Measurements from ENCODE around the gene COMMD6. TPM values are rescaled to one million over a fixed set of nuclear protein-coding genes. Genes with fewer than 3 reads are reported as not detected.

COMMD6 gene
- total and polyA plus RNA-seq, 2 of the 13 experiments (the other 11 are each of a cell fraction or from before 2014, with no cell fraction given) = 97.0 to 164 TPM

GRCh38 chr13:75482070-75482819 is 55.4 kb downstream of the COMMD6 start, which contains the start of gene TBC1D4 (continued):
- TF ChIP-seq NR2C2 (CRISPR knock-in tag; IDR thresholded peaks at IDR 0.05; ENCODE audit: borderline replicate concordance) (0 out of 2 replicates have a peak, but pooled peaks have one; percentile 18), ZBTB38 (CRISPR knock-in tag; IDR thresholded peaks at IDR 0.05) (no peak), ATAD3A (CRISPR knock-in tag; IDR thresholded peaks at IDR 0.05) (no peak), ZNF414 (CRISPR knock-in tag; IDR thresholded peaks at IDR 0.05) (0 out of 2 replicates have a peak, but pooled peaks have one; percentile 58), NONO (IDR thresholded peaks at IDR 0.05) (no peak), NONO (CRISPR knock-in tag; conservative IDR thresholded peaks at IDR 0.05) (peak; percentile 58), ZNF574 (CRISPR knock-in tag; IDR thresholded peaks at IDR 0.05) (peak; percentile 75), ZNF256 (CRISPR knock-in tag; conservative IDR thresholded peaks at IDR 0.05) (no peak), ZNF510 (CRISPR knock-in tag; IDR thresholded peaks at IDR 0.05; ENCODE audit: low read depth) (no peak), DBP (CRISPR knock-in tag; IDR thresholded peaks at IDR 0.05; ENCODE audit: not compliant biosample characterization) (no peak), NR3C1 (CRISPR knock-in tag; IDR thresholded peaks at IDR 0.05) (no peak), SMARCC2 (IDR thresholded peaks at IDR 0.05) (no peak), ZBTB3 (CRISPR knock-in tag; IDR thresholded peaks at IDR 0.05; ENCODE audit: borderline replicate concordance, low read depth) (no peak), ZNF777 (CRISPR knock-in tag; IDR thresholded peaks at IDR 0.05) (no peak), ZNF879 (CRISPR knock-in tag; IDR thresholded peaks at IDR 0.05) (no peak), SP2 (CRISPR knock-in tag; IDR thresholded peaks at IDR 0.05) (no peak), NFE2 (CRISPR knock-in tag; IDR thresholded peaks at IDR 0.05) (no peak), DMTF1 (CRISPR knock-in tag; IDR thresholded peaks at IDR 0.05) (no peak), HIVEP1 (CRISPR knock-in tag; IDR thresholded peaks at IDR 0.05) (no peak)

Measured in HepG2 (cell line).